Measurements from ENCODE around the gene SSNA1.

DNA sequence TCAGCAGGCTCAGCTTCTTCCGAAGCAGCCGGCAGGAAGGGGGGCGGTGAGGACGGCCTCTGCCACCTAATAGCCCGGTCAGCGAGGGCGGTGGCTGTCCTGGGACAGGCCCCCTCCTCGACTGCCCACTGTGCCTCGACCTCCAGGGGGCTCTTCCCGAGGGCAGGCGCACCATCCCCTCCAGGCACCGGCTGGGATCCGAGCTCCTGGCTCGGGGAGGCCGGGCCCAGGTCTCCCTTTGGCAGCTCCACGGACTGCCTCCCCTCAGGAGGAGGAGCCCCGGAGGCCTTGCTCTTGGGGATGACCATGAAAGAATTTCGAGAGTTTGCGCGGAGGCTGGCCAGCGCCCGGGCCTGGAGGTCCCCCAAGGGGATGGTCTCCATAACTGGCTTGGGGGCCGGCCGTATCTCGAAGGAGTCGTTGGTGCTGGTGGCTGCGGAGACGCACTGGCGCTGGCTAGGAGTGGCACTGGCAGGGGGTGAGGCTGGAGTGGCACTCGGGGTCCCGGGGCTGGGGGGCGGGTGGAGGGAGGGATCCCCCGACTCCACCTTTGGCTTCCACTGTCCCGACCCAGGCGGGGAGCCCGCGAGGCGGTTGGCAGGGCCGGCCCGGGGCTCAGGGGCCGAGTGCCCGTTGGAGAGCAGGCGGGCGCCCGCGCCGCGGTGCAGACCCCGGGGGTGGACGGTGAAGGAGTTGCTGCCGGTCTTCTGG, 11.1 kb downstream of the SSNA1 start:
- TF ChIP-seq CTCF (IDR thresholded peaks at IDR 0.05; ENCODE audit: insufficient read depth, low read depth, low read length) (no peak), EZH2 (IDR thresholded peaks at IDR 0.05; ENCODE audit: insufficient read depth, low read length) (no peak)
